HepG2 (cell line): Measurements from ENCODE around the gene RGS10.

Experiments
- MYC ChIP-seq: sonication (generic); formaldehyde crosslinking; IDR thresholded peaks from 2 replicates; pipeline ENCODE4 v1.9.0; 2021; ENCODE audit warnings: missing genetic modification reagents, borderline replicate concordance
- NFIC ChIP-seq: IDR thresholded peaks from 2 replicates; pipeline ENCODE4 v1.6.1; 2012; ENCODE audit warnings: mild to moderate bottlenecking, low read length, inconsistent platforms
- SP140L ChIP-seq: sonication (generic); formaldehyde crosslinking; IDR thresholded peaks from 2 replicates; pipeline ENCODE4 v1.4.0; 2020; ENCODE audit warnings: missing genetic modification reagents, borderline replicate concordance
- TAF1 ChIP-seq: sonication (generic); formaldehyde crosslinking; IDR thresholded peaks from 2 replicates; pipeline ENCODE4 v1.4.0; 2020; ENCODE audit warnings: missing genetic modification reagents
- TRIM24 ChIP-seq: sonication (generic); formaldehyde crosslinking; IDR thresholded peaks from 2 replicates; pipeline ENCODE4 v1.8.0; 2022; ENCODE audit warnings: mild to moderate bottlenecking, missing genetic modification reagents
- ZNF775 ChIP-seq: sonication (generic); formaldehyde crosslinking; IDR thresholded peaks from 2 replicates; pipeline ENCODE4 v1.4.0; 2020; ENCODE audit warnings: missing genetic modification reagents, mild to moderate bottlenecking, moderate library complexity, borderline replicate concordance
- TF ChIP-seq, protein P1 (sequence below): sonication (generic); formaldehyde crosslinking; IDR thresholded peaks from 2 replicates; pipeline ENCODE4 v1.5.1; 2020; ENCODE audit warnings: mild to moderate bottlenecking, missing genetic modification reagents, borderline replicate concordance
- TF ChIP-seq, protein P2 (sequence below): sonication (generic); formaldehyde crosslinking; IDR thresholded peaks from 2 replicates; pipeline ENCODE4 v1.9.0; 2022; ENCODE audit warnings: missing genetic modification reagents, mild to moderate bottlenecking, borderline replicate concordance

DNA sequence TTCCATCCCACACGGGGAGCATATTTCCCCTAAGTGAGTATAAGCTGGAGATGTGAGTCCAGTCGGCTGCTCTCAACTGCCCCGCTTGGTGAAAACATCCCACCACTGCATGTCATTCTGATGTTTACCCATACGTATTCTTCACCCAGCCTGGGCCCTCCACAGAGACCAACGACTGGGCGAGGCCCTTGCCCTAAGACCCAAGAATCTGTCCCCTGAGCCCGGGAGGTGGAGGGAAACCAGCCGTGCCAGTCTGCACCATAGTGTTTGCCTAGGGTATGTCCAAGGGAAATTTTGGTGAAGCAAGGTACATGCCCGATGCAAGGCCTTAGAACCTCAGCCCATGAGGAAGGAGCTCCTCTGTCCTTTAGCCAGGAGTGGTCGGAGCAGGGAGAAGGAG is 67.9 kb downstream of the RGS10 start:
- TF ChIP-seq ZNF775 (CRISPR knock-in tag) (no peak), SP140L (CRISPR knock-in tag) (no peak), MYC (CRISPR knock-in tag) (no peak), TAF1 (CRISPR knock-in tag) (no peak), NFIC (no peak), TRIM24 (CRISPR knock-in tag) (no peak)
- TF ChIP-seq, protein P1, sequence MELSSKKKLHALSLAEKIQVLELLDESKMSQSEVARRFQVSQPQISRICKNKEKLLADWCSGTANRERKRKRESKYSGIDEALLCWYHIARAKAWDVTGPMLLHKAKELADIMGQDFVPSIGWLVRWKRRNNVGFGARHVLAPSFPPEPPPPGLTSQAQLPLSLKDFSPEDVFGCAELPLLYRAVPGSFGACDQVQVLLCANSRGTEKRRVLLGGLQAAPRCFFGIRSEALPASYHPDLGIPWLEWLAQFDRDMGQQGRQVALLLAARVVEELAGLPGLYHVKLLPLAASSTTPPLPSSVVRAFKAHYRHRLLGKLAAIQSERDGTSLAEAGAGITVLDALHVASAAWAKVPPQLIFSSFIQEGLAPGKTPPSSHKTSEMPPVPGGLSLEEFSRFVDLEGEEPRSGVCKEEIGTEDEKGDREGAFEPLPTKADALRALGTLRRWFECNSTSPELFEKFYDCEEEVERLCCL, result no peak
- TF ChIP-seq, protein P2, sequence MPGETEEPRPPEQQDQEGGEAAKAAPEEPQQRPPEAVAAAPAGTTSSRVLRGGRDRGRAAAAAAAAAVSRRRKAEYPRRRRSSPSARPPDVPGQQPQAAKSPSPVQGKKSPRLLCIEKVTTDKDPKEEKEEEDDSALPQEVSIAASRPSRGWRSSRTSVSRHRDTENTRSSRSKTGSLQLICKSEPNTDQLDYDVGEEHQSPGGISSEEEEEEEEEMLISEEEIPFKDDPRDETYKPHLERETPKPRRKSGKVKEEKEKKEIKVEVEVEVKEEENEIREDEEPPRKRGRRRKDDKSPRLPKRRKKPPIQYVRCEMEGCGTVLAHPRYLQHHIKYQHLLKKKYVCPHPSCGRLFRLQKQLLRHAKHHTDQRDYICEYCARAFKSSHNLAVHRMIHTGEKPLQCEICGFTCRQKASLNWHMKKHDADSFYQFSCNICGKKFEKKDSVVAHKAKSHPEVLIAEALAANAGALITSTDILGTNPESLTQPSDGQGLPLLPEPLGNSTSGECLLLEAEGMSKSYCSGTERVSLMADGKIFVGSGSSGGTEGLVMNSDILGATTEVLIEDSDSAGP (CRISPR knock-in tag), result no peak
